Uterus (tissue), 2 donors: Measurements from ENCODE around the gene SDCCAG8.

ENCODE experiments used
- CTCF ChIP-seq, 4 experiments: fragments of 200-600 bp in 2 of 4; fragments of 450-650 bp in 2 of 4; sonication (generic) in 2 of 4; IDR thresholded peaks; one replicate each; pipeline ENCODE4 v1.5.1; 2016 to 2019; ENCODE audit warnings: antibody characterized with exemption in 4 of 4, mild to moderate bottlenecking in 2 of 4, moderate library complexity in 1 of 4
- POLR2A ChIP-seq, 2 donors: fragments of 450-650 bp; IDR thresholded peaks; one replicate each; pipeline ENCODE4 v1.6.1; 2016; ENCODE audit warnings: antibody characterized with exemption in 2 of 2, mild to moderate bottlenecking in 1 of 2, moderate library complexity in 1 of 2

GRCh38 chr1:243495442-243496186, 239.8 kb downstream of the SDCCAG8 start:
- TF ChIP-seq CTCF (IDR thresholded peaks at IDR 0.05) (no peak), POLR2A (IDR thresholded peaks at IDR 0.05) (no peak)
